Activated CD4-positive, alpha-beta T cell treated with anti-CD3 and anti-CD28 coated beads, Interleukin-2, amount 50 U/mL, for 16 hours (primary cell): Measurements from ENCODE around the gene CIAPIN1.
"Not testable (repeated sequence)": the region's sequence is repeated elsewhere in the genome, so short reads cannot be mapped to it uniquely, and the experiment has no call there.

Experiments used
- DNase-seq: peaks from one replicate; pipeline ENCODE4 v3.0.0-alpha.2; 2020

Gene CIAPIN1

GRCh38 chr16:57403965-57404817 lies 43.0 kb downstream of the CIAPIN1 start, which contains the start of gene CCL17:
TSS of gene CCL17 (plus strand) at chr16:57404767. CDS start at chr16:57413933, 9,166 bp downstream.
- no peak for DNase-seq

- DNase-seq = no peak
These were observed 45.1 kb downstream of the CIAPIN1 start for GRCh38 chr16:57401943-57402640.

GRCh38 chr16:57397493-57397892 lies 49.7 kb downstream of the CIAPIN1 start:
- DNase-seq = not testable (repeated sequence)

- DNase-seq = no peak
These were observed 50.4 kb downstream of the CIAPIN1 start for GRCh38 chr16:57396786-57397185.

GRCh38 chr16:57395026-57395425 lies 52.2 kb downstream of the CIAPIN1 start:
- DNase-seq = no peak

GRCh38 chr16:57394444-57394843 lies 52.7 kb downstream of the CIAPIN1 start:
- DNase-seq = no peak

- no peak for DNase-seq
These were observed 54.5 kb downstream of the CIAPIN1 start for GRCh38 chr16:57392694-57393093.

- DNase-seq = no peak
These were observed 55.5 kb downstream of the CIAPIN1 start for GRCh38 chr16:57391708-57392107.

- DNase-seq = no peak
These were observed 55.9 kb downstream of the CIAPIN1 start for GRCh38 chr16:57391300-57391699.

GRCh38 chr16:57390636-57391295 lies 56.4 kb downstream of the CIAPIN1 start:
- DNase-seq = no peak

GRCh38 chr16:57389087-57389468 lies 58.1 kb downstream of the CIAPIN1 start:
- DNase-seq = no peak

- no peak for DNase-seq
These were observed 58.7 kb downstream of the CIAPIN1 start for GRCh38 chr16:57388359-57389086.

- DNase-seq = no peak
These were observed 59.4 kb downstream of the CIAPIN1 start for GRCh38 chr16:57387598-57388354.

- no peak for DNase-seq
These were observed 60.7 kb downstream of the CIAPIN1 start for GRCh38 chr16:57386381-57386951.

- no peak for DNase-seq
These were observed 62.1 kb downstream of the CIAPIN1 start for GRCh38 chr16:57385083-57385482.

- no peak for DNase-seq
These were observed 62.7 kb downstream of the CIAPIN1 start for GRCh38 chr16:57384248-57385070.

GRCh38 chr16:57383276-57384247 lies 63.6 kb downstream of the CIAPIN1 start:
- no peak for DNase-seq

- no peak for DNase-seq
These were observed 64.5 kb downstream of the CIAPIN1 start for GRCh38 chr16:57382535-57383275.
